ENCODE measurements around the gene LDB2.

LDB2 gene

GRCh38 chr4:16627999-16628398, 270.4 kb downstream of the LDB2 start:
- DNase-seq, result no peak

DNA sequence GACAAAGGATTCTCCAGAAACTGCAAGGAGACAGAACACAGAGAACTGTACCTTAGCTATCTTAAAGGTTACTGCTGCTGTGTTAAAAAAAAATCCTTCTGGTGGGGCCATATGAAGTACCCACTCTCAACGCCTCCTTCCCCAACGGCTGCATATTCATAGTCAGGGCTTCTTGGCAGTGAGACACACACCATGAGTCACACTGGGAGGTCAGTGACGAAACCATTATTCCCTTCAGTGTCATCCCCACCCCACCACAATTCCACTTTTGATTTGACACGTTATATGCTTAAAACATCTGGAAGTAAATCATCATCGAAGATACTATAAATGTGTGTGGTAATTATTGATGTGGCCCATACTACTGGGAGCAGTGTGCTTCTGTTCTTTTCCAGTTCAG, 271.5 kb downstream of the LDB2 start:
- no peak for DNase-seq

DNA sequence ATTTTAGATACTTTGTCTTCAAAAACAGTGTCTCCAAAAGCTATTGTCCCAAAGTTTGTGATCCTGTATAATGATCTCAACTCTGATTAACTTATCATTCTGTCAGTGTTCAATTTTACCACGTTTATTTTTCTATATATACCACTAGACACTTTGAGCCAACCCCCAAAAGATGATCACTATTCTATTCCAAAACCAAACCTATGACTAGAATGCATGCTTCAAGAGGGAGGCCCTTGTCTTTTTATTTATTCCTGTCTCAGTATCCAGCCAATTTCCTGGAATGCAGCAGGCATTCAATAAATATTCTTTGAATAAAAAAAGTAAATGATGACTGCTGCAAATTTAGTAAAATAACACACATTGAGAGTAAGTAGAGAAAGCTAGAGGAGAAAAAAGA, 275.6 kb downstream of the LDB2 start:
- DNase-seq, result no peak

DNA sequence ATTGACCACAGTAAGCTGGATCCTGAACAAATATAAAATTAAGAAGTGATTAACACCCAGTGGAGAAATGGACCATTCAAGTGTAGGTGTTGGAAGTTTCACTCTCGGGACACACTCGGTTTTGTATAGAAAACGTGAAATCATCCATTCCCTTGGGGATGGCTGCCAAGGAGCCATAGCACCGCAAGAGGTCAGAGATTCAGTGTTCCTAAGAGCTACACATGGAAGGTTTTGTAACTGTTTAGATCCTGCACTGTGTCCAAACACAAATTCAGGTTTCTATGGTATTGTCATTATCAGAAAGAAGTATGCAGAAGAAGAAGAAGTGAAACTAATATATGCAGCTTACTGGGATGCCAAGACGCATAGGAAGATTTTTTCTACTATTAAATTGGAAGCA, 281.0 kb downstream of the LDB2 start:
- DNase-seq, result no peak

DNA sequence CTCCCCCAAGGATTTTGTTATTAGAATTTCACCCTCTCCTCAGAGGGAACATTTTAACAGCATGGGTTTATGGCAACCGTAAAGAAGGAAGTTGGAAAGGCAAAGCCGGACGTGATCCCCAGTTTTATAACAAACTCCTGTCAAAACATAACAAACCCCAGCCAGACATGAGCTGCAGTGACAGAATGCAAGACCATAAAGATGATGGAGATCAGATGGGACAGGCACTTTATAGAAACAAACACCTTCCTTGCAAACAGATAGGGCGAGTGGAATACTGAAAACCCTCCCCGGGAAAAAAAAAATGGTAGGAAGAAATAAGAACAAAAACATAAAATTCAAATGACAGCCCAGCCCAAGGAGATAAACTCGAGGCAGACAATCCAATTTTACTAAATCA, 281.4 kb downstream of the LDB2 start:
- no peak for DNase-seq

- no peak for DNase-seq
Observed at GRCh38 chr4:16609170-16609758, 289.2 kb downstream of the LDB2 start.

DNA sequence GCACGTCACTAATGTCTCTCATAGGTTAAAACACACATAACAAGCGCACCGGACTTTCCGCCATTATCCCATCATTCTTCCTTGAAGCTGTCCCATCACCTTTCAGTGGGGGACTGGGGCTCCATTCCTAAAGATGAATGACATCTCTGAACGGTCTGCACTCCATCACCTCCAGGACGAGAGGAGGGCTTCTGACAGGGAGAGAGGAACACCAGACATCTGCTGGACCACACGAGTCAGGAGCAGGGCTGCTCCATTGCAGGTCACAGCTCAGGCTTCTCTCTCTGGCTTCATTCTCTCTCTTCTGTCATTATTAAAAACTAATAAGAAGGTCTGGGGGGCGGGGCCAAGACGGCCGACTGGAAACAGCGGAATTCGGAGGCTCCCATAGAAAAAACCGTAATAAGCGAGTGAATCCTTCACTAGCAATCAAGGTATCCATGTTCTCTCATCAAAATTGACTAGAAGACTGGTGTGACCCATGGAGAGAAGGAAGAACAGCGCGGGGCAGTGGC, 289.8 kb downstream of the LDB2 start:
- DNase-seq, result no peak

DNA sequence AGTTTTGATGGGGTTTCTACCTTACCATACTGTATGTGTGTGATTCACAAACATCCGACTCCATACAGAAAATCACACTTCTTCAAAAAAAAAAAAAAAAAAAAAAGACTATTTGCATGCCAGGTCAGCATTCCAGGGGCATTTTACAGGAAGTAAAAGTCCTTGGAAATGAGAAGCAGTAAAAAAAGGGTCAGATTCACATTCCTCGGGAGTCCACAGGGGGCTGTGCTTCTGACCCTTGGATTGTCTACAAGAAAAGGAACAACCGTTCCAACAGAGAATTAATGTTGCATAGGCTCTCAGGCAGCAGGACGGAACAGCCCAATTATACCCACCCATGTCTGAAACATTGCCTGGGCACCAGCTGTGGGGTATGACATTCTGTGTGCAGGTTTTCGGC, 290.3 kb downstream of the LDB2 start:
- no peak for DNase-seq

GRCh38 chr4:16607241-16608066, 291.0 kb downstream of the LDB2 start:
- no peak for DNase-seq

GRCh38 chr4:16606691-16607090, 291.8 kb downstream of the LDB2 start:
- no peak for DNase-seq

DNA sequence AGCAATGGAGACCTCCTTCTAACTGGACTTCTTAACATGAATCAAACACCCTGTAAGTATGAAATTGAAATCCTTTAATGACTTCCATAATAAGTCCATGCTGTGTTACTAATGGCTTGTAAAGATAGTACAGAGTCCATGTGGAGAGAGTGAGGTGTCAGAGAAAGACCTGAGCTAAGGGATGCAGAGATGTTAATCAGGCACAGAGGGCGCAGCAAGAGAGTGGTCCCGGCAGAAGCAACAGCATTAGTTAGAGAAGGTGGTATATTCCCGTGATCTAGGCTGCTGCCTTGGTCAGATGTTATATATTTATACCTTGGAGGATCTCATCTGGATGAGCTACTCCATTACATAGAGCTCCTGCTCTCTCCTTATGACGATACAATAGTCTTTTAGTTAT, 295.3 kb downstream of the LDB2 start:
- DNase-seq, result no peak

DNA sequence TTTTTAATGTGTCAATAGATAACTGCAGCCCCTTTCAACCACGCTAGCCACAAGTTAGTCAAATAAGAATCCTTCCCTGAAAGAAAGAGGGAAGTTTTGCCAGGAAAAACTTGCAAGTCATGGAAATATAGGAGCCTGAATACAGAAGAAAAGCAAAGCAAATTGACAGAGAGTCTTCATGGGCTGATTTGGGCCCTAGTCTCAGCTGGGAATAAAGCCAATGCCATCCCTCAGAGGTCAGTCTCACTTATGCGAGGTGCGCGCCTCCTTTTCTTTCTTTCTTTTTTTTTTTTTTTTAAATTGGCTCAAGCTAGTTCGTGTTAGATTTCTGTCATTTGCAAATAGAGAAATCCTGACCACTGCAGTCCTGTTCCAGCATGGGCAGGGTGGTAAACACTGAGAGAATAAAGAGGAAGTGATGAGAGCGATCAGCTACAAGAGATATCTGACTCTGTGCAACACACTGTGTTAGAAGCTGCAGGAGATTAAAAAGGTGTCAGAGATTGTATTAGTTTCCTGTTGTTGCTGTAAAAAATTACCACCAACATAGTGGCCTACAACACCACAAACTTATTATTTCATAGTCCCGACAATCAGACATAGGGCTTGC, 299.7 kb downstream of the LDB2 start:
- DNase-seq, result no peak

DNA sequence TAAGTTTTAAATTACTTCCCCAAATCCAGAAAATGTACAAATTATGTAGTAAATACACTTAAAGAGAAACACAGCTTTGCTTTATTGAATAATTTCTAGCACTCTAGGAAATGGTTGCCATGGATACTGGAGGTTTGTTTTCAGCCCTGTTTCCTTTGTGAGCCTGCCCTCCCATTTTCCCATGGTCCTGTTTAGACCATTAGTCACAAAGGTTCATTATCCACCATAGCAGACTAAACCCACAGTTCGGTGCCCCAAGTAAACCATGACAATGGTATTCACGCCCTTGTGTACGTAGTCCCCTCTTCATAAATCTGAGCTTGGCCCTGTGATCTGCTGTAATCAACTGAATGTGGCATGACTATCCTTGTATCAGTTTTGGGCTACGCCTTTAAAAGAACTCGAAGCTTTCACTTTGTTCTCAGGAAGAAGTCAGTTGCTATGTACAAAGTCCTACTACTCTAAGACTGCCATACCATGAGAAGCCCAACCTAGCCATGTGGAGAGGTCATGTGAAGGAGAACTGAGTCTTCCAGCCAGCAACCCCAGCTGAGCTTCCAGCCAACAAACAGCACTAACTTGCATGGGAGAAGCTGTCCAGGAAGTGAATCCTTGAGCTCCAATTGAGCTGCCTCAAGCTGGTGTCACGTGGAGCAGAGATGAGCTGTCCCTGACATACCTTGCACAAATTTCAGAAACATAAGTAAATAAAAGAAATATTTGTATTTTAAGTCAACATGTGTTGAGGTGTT, 300.4 kb downstream of the LDB2 start:
- peak; percentile 54 for DNase-seq

DNA sequence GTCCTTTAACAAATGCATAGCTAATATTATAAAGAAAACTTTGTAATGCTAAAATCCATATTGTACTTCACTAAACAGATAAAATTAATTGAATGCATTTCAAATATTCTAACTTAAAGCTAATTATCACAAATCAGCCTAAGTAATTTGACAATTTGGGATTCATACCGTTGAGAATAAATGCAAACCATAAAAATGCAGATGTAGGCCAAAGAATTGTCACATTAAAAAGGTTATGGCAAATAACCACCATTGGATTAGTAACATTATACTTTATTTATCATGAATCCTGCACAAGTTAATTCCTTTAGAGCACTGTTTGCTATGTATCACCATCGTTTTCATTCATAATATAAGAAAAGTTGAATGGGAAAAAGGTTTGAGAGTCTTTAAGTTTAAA, 301.0 kb downstream of the LDB2 start:
- DNase-seq, result no peak

GRCh38 chr4:16596267-16596666, 302.2 kb downstream of the LDB2 start:
- no peak for DNase-seq

GRCh38 chr4:16594128-16594527, 304.3 kb downstream of the LDB2 start:
- DNase-seq, result no peak

- no peak for DNase-seq
Observed at GRCh38 chr4:16593386-16593785, 305.1 kb downstream of the LDB2 start.

GRCh38 chr4:16591272-16591826, 307.1 kb downstream of the LDB2 start:
- DNase-seq, result no peak

- DNase-seq, result no peak
Observed at GRCh38 chr4:16590797-16591196, 307.6 kb downstream of the LDB2 start.

DNA sequence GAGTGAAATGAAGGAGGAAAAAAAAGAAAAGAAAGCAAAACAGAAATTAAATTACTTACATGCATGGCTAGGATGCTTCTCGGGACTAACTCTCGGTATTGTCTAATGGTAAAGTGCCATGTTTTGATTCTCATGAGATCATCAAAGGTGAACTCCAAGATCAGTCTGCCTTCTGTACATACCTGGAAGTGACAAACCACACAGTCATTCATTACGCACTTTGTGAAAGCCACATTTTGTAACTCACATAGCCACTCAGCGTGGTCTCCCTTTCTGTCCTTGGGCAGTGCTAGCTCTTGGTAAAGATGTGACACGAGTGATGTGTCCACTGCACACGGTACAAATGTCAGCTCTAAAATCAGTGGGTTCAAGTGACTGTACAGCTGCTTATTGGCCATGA, 309.8 kb downstream of the LDB2 start:
- no peak for DNase-seq

GRCh38 chr4:16588149-16588548, 310.3 kb downstream of the LDB2 start:
- DNase-seq, result no peak

GRCh38 chr4:16585053-16585452, 313.4 kb downstream of the LDB2 start:
- DNase-seq, result no peak

DNA sequence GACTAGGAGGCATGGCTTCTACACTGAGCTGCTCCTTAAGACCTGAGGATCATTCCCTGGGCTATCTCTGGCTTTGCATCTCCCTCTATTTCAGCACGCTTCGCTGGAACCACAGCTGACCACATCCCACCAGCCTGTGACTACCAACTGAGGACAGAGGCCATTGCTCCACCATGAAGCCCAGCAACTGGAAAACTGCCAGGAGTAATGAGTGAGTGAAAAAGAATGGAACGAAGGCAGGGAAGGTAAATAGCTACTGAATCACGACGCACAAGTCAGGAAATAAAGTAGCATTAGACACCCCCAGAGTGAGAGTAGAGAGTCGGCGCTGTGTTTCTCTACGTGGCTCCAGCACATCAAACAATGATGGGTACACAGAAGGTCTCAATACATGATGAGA, 314.7 kb downstream of the LDB2 start:
- DNase-seq, result no peak

All from DMS53 (cell line).